ENCODE measurements around the gene CDS2. TPM values are rescaled to one million over a fixed set of nuclear protein-coding genes. Genes with fewer than 3 reads are reported as not detected.

CDS2 gene
- total and polyA plus RNA-seq, 2 experiments from 2014 or later = 16.8 to 40.8 TPM

GRCh38 chr20:5128886-5129285 lies 2.1 kb downstream of the CDS2 start (continued):
- no peak for TF ChIP-seq ZNF462 (CRISPR knock-in tag; IDR thresholded peaks at IDR 0.05)
- no peak for TF ChIP-seq EZH2phosphoT487 (IDR thresholded peaks at IDR 0.05; ENCODE audit: unreplicated experiment)
- no peak for TF ChIP-seq POLR2AphosphoS5 (IDR thresholded peaks at IDR 0.05; ENCODE audit: low read depth)
- TF ChIP-seq ZNF331 (CRISPR knock-in tag; IDR thresholded peaks at IDR 0.05; ENCODE audit: low read depth) = no peak
- no peak for TF ChIP-seq CTCF (conservative IDR thresholded peaks at IDR 0.05; ENCODE audit: low read depth in 2 of 2)
- no peak for TF ChIP-seq CREB1 (CRISPR knock-in tag; IDR thresholded peaks at IDR 0.05; ENCODE audit: low read depth)
- no peak for TF ChIP-seq JUNB (IDR thresholded peaks at IDR 0.05; ENCODE audit: unreplicated experiment)

- no peaks in the 10 kb centered on the region for H3K27me3 ChIP-seq (ENCODE audit: insufficient read depth)
- H3K4me1 ChIP-seq (ENCODE audit: insufficient read depth) = peaks cover 8% of the 10 kb centered on the region
- H3K36me3 Mint-ChIP-seq (ENCODE audit: low read depth) = no peaks in the 10 kb centered on the region
- H3K9me2 ChIP-seq (ENCODE audit: insufficient read depth) = no peaks in the 10 kb centered on the region
- H3K79me2 ChIP-seq (replicated peaks; ENCODE audit: insufficient read depth) = peaks cover 85% of the 10 kb centered on the region
- no peaks in the 10 kb centered on the region; the same call in 1 of the 2 replicates for H3K36me3 ChIP-seq (ENCODE audit: insufficient read depth)
- H4K20me1 ChIP-seq (replicated peaks; ENCODE audit: insufficient read depth) = no peaks in the 10 kb centered on the region; the same call in none of the 2 replicates
- H3K4me1 Mint-ChIP-seq = peaks cover 16% of the 10 kb centered on the region
- H3K4me2 ChIP-seq = no peak overlapping the region
- H3K4me3 Mint-ChIP-seq = no peak overlapping the region; the same call in 2 of the 3 replicates
- DNase-seq (ENCODE audit: low spot score) (no peak), ATAC-seq (no peak)
- peaks cover 4% of the 10 kb centered on the region for H3K27me3 Mint-ChIP-seq (ENCODE audit: insufficient read depth, low read depth, poor library complexity)
- H2AFZ ChIP-seq = no peak overlapping the region
- H3K27ac ChIP-seq (ENCODE audit: low read depth) = peak overlapping the region; percentile 21; the same call in 1 of the 2 replicates
- no peaks in the 10 kb centered on the region; the same call in 1 of the 2 replicates for H3F3A ChIP-seq (replicated peaks; ENCODE audit: low read depth)
- no peaks in the 10 kb centered on the region for H3K9me3 Mint-ChIP-seq
- no peak overlapping the region for H3K27ac Mint-ChIP-seq
- TF ChIP-seq NANOG (IDR thresholded peaks at IDR 0.05; ENCODE audit: borderline replicate concordance) (no peak), ZNF114 (CRISPR knock-in tag; IDR thresholded peaks at IDR 0.05) (no peak), EZH2 (IDR thresholded peaks at IDR 0.05; ENCODE audit: low read depth, unreplicated experiment) (no peak), ETS1 (IDR thresholded peaks at IDR 0.05) (no peak), STAT1 (IDR thresholded peaks at IDR 0.05; ENCODE audit: unreplicated experiment) (no peak)
- H3K4me3 ChIP-seq = no peak overlapping the region
Measured at GRCh38 chr20:5131502-5131901, 4.7 kb downstream of the CDS2 start.
